Activated B cell treated with CpG ODN at 0.5 μM for 24 hours (primary cell): ENCODE results near the gene DDI1. TPM values are rescaled to one million over a fixed set of nuclear protein-coding genes. Genes with fewer than 3 reads are reported as not detected.

Experiments
- ATAC-seq: fragments of 200-7000 bp; cut with Tn5 transposase; one replicate; pipeline ENCODE4 v1.10.0; 2021; ENCODE audit warnings: low read depth, mild to moderate bottlenecking, moderate library complexity
- CTCF ChIA-PET: fragments of 350-600 bp; sonication (Branson Sonifier 250); formaldehyde crosslinking; loops from one replicate; lab custom pipeline; 2021; ENCODE audit warnings: antibody characterized with exemption; lab: Charles Lee
- POLR2A ChIA-PET: fragments of 350-600 bp; sonication (Branson Sonifier 250); formaldehyde crosslinking; loops from one replicate; lab custom pipeline; 2021; ENCODE audit warnings: antibody characterized with exemption; lab: Charles Lee
- DNase-seq: peaks from one replicate; pipeline ENCODE4 v3.0.0; 2022
- H3K27ac Mint-ChIP-seq: one replicate; pipeline ENCODE4 v1.8.0; 2020; ENCODE audit warnings: mixed read lengths
- H3K27me3 Mint-ChIP-seq: one replicate; pipeline ENCODE4 v1.8.0; 2021; ENCODE audit warnings: mixed read lengths
- H3K36me3 Mint-ChIP-seq: one replicate; pipeline ENCODE4 v1.8.0; 2021; ENCODE audit warnings: low read depth, mixed read lengths
- H3K4me1 Mint-ChIP-seq: one replicate; pipeline ENCODE4 v1.8.0; 2021; ENCODE audit warnings: mixed read lengths
- H3K4me3 Mint-ChIP-seq: one replicate; pipeline ENCODE4 v1.8.0; 2020; ENCODE audit warnings: mild to moderate bottlenecking, mixed read lengths
- H3K9me3 Mint-ChIP-seq: one replicate; pipeline ENCODE4 v1.8.0; 2020; ENCODE audit warnings: mixed read lengths
- CTCF ChIP-seq: fragments of 200-600 bp; IDR thresholded peaks from one replicate; pipeline ENCODE4 v1.8.0; 2022; ENCODE audit warnings: antibody characterized with exemption, mild to moderate bottlenecking
- intact Hi-C: fragments of 100-400 bp; cut with micrococcal nuclease; formaldehyde crosslinking; loops from one replicate; pipeline ENCODE4 v1.15.1; 2024
- total RNA-seq: library from RNA; stranded (reverse); gene quantifications from 2 replicates; pipeline ENCODE4 v1.2.3, GENCODE V29; 2022

Gene DDI1
- total RNA-seq, 1 donor from 2014 or later, result not detected

GRCh38 chr11:104057908-104058307 is 21.5 kb downstream of the DDI1 start:
- DNase-seq (no peak), ATAC-seq (no peak)
- Mint-ChIP-seq H3K36me3 (no peaks in the 10 kb centered on the region), H3K4me1 (peaks cover 3% of the 10 kb centered on the region), H3K4me3 (no peak overlapping the region), H3K27me3 (no peaks in the 10 kb centered on the region), H3K9me3 (no peaks in the 10 kb centered on the region), H3K27ac (no peak overlapping the region)
- ChIA-PET CTCF (no interaction called here), POLR2A (no interaction called here)
- intact Hi-C loops, result no loop called here
- TF ChIP-seq CTCF, result no peak

- ChIA-PET POLR2A (no interaction called here), CTCF (no interaction called here)
- no peaks in the 10 kb centered on the region for H3K36me3 Mint-ChIP-seq
- no peaks in the 10 kb centered on the region for H3K27me3 Mint-ChIP-seq
- H3K4me1 Mint-ChIP-seq, result peaks cover 3% of the 10 kb centered on the region
- H3K27ac Mint-ChIP-seq, result no peak overlapping the region
- no peak for DNase-seq
- TF ChIP-seq CTCF, result no peak
- no peak overlapping the region for H3K4me3 Mint-ChIP-seq
- intact Hi-C loops, result no loop called here
- ATAC-seq, result no peak
- H3K9me3 Mint-ChIP-seq, result no peaks in the 10 kb centered on the region
Observed at GRCh38 chr11:104058680-104059079, 22.2 kb downstream of the DDI1 start.

- POLR2A ChIA-PET, result no interaction called here
- Mint-ChIP-seq H3K27me3 (no peaks in the 10 kb centered on the region), H3K36me3 (no peaks in the 10 kb centered on the region), H3K4me1 (peaks cover 11% of the 10 kb centered on the region), H3K9me3 (no peaks in the 10 kb centered on the region), H3K27ac (no peak overlapping the region), H3K4me3 (no peak overlapping the region)
- no peak for DNase-seq
- intact Hi-C loops, result no loop called here
- no peak for ATAC-seq
- CTCF ChIA-PET, result no interaction called here
- no peak for TF ChIP-seq CTCF
Observed at GRCh38 chr11:104060004-104060794, 23.8 kb downstream of the DDI1 start.

GRCh38 chr11:104060820-104061219 is 24.4 kb downstream of the DDI1 start:
- ATAC-seq, result no peak
- H3K4me1 Mint-ChIP-seq, result peaks cover 11% of the 10 kb centered on the region
- no peaks in the 10 kb centered on the region for H3K27me3 Mint-ChIP-seq
- no peak overlapping the region for H3K27ac Mint-ChIP-seq
- TF ChIP-seq CTCF, result no peak
- CTCF ChIA-PET, result interaction anchor here (0.6 kb wide), 1 partner anchor 143 kb away, joined by 4 read pairs; no protein-coding TSS in a partner anchor
- no peaks in the 10 kb centered on the region for H3K36me3 Mint-ChIP-seq
- no peak overlapping the region for H3K4me3 Mint-ChIP-seq
- intact Hi-C loops, result no loop called here
- H3K9me3 Mint-ChIP-seq, result no peaks in the 10 kb centered on the region
- DNase-seq, result no peak
- POLR2A ChIA-PET, result no interaction called here

GRCh38 chr11:104061853-104062521 is 25.5 kb downstream of the DDI1 start:
- intact Hi-C loops, result no loop called here
- DNase-seq, result no peak
- Mint-ChIP-seq H3K9me3 (no peaks in the 10 kb centered on the region), H3K4me3 (no peak overlapping the region), H3K4me1 (peaks cover 11% of the 10 kb centered on the region), H3K36me3 (no peaks in the 10 kb centered on the region), H3K27ac (no peak overlapping the region), H3K27me3 (no peaks in the 10 kb centered on the region)
- POLR2A ChIA-PET, result no interaction called here
- TF ChIP-seq CTCF, result no peak
- CTCF ChIA-PET, result no interaction called here
- no peak for ATAC-seq
